GM12864 (cell line): Measurements from ENCODE around the gene CCL19.

Experiments
- DNase-seq: peaks from one replicate; pipeline ENCODE4 v3.0.0-alpha.2; 2011; ENCODE audit warnings: low read depth
- H3K4me3 ChIP-seq: 2 replicates; pipeline ENCODE4 v1.5.1; 2011; ENCODE audit warnings: mild to moderate bottlenecking, low read depth, low read length, control low read depth
- CTCF ChIP-seq: IDR thresholded peaks from 2 replicates; pipeline ENCODE4 v1.5.1; 2011; ENCODE audit warnings: low read depth, mild to moderate bottlenecking, moderate library complexity, low read length, control low read depth, inconsistent platforms; ENCODE audit errors: missing control alignments

CCL19 gene

DNA sequence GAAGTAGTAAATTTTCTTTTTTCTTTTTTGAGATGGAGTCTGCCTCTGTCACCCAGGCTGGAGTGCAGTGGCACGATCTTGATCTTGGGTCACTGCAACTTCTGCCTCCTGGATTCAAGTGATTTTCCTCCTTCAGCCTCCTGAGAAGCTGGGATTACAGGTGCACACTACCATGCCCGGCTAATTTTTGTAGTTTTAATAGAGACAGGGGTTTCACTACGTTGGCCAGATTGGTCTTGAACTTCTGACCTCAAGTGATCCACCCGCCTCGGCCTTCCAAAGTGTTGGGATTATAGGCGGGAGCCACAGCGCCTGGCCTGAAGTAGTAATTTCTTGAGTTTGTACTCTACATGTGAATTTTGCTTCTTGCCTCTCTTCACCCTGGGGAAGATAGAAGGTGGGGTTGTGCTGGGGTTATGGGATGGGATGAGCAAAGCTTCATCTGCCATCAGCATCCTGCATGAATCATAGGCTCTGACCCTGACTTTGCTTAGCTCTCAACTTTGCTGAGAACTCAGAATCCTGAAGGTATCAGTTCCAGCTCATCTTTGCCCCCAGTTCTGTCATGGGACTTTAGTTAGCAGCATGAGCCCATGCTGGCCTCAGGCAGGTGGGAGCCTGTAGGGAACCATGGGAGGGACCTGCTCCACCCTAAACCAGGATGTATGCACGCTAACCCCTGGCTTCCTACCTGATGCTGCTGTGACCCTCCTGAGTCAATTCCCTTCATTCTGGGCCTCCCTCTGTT is 28.1 kb upstream of the CCL19 start:
- no peak for DNase-seq
- no peak overlapping the region for H3K4me3 ChIP-seq
- TF ChIP-seq CTCF = no peak

DNA sequence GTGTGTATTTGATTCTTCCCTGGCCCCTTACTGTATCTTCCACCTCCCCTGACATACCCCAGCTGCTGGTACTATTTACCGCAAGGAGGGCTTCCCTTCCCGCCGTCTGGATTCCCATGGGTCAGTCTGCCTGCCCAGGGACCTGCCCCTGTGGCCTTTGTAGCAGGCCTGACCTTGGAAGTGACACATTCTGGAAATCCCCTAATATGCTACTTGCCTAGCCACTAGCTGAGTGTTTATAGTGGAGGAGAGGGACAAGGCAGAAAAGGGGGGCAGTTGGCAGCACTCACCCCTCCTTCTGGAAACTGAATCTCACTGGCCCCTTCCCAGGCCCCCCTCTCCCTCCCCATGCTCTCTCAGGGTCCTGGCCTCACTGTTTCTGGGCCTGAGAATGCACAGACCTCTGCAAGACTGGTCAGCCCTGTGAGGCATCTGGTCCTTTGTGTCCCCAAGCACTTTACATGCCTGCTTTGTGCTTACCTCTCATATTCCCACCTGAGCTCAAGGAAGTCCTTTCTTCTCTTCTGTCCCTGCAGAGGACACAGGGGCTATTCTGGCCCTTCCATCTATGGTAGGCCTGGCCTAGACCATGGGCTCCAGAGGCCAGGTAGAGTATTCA is 27.0 kb upstream of the CCL19 start:
- no peak for DNase-seq
- TF ChIP-seq CTCF = no peak
- no peak overlapping the region for H3K4me3 ChIP-seq

DNA sequence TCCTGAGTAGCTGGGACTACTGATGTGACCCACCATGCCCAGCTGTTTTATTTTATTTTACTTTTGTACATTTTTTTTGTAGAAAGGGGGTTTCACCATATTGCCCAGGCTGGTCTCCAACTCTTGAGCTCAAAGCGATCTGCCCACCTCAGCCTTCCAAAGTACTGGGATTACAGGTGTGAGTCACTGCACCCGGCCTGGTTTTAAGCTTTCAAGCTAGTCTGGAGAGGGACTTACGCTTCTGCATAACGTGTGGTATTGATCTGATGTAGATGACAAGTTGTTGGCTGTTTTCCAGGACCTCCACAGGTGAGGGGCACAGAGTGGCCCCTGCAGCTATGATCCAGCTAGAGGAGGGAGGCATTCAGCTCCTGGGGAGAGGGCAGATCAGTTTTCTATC is 25.6 kb upstream of the CCL19 start:
- no peak for DNase-seq
- no peak for TF ChIP-seq CTCF
- no peak overlapping the region for H3K4me3 ChIP-seq

DNA sequence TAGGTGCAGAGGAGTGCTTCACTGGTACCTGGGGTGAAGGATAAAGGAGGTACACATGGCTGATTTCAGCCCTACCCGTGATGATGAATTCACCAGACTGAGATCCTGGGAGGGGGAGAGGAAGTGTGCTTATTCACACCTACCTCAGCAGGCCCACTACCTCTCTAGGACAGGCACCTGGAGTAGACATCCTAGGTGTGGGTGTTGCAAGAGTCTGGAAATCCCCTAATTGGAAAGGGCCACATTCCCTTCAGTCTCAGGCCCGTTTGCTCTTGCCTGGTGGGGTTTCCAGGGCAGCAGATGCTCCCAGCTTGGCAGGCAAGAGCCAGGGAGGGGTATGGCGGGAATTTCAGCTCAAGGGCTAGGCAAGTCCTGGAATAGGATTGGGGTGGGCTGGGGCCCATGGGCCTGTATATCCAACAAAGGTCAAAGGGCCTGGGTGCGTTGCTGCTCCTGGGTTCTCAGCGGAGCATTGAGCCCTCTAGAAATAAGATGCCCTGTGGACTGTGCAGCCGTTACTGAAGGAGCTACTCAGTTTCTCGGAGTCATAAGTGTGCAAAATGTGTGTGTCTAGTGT is 24.7 kb upstream of the CCL19 start:
- DNase-seq = no peak
- no peak overlapping the region for H3K4me3 ChIP-seq
- no peak for TF ChIP-seq CTCF

DNA sequence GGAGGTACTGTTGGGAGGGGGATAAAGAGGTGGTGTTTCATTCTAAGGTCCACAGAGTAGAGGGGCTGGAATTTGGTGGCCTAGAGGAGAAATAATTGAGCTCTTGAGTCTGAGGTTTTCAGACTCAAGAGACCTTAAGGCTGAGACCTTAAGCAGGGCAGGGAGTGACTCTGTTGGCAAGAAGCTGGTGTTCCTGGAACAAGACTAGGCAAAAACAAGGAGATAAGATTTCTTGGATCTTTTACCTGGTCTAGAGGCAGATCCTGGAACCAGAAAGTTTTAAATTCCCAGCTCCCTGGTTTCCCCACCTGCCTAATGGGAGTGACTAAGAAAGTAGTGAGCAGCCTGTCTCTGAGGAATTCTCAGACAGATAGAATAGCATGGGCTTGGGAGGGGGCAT is 22.9 kb upstream of the CCL19 start:
- DNase-seq = no peak
- TF ChIP-seq CTCF = no peak
- no peak overlapping the region for H3K4me3 ChIP-seq

DNA sequence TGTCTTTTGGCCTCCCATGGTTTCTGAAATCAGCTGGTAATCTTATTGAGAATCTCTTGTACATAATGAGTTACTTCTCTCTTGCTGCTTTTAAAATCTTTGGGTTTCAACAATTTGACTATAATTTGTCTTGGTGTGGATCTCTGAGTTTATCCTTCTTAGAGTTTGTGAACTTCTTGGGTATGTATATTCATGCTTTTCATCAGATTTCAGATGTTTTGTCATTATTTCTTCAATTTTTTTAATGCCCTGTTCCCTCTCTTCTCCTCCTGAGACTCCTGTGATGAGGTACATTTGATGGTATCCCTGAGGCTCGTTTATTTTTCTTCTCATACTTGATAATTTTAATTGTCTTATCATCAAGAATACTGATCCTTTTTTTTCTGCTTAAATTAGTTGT is 21.1 kb upstream of the CCL19 start:
- no peak for DNase-seq
- no peak for TF ChIP-seq CTCF
- no peak overlapping the region for H3K4me3 ChIP-seq
